ENCODE measurements around the gene EEF1AKMT3. TPM values are rescaled to one million over a fixed set of nuclear protein-coding genes. Genes with fewer than 3 reads are reported as not detected.
"Not testable (repeated sequence)": the region's sequence is repeated elsewhere in the genome, so short reads cannot be mapped to it uniquely, and the experiment has no call there.

Gene EEF1AKMT3
- total RNA-seq, 1 experiment from 2014 or later: 5.0 TPM

- H3K4me2 ChIP-seq (ENCODE audit: low read length); intact Hi-C loops (cut with micrococcal nuclease); H3K9me2 ChIP-seq (ENCODE audit: insufficient read depth); H3K4me1 ChIP-seq (ENCODE audit: control insufficient read depth in 1 of 2, insufficient read depth in 2 of 2, low read length in 2 of 2); H3K9ac ChIP-seq (ENCODE audit: low read length); H4K20me1 ChIP-seq (ENCODE audit: insufficient read depth); H3K36me3 ChIP-seq (ENCODE audit: control insufficient read depth in 1 of 2, insufficient read depth in 2 of 2, low read length in 2 of 2); DNase-seq (ENCODE audit: low read depth, low spot score); POLR2A ChIA-PET; H3K79me2 ChIP-seq (ENCODE audit: insufficient read depth, low read length); BruUV-seq (replicated peaks); H3K4me3 ChIP-seq (replicated peaks in 1 of 2; ENCODE audit: low read depth in 1 of 2, low read length in 2 of 2); ATAC-seq; H3K27me3 ChIP-seq (ENCODE audit: insufficient read depth, low read length); H3K27ac ChIP-seq (ENCODE audit: low read depth, low read length); H3K9me3 ChIP-seq (ENCODE audit: control insufficient read depth in 1 of 2, insufficient read depth in 1 of 2, low read depth in 1 of 2, low read length in 2 of 2); H2AFZ ChIP-seq (ENCODE audit: low read depth, low read length, poor library complexity, severe bottlenecking): not testable (repeated sequence)
- CTCF ChIA-PET: interaction anchor here (1.3 to 1.5 kb wide), 2 partner anchors 15 to 61 kb away, joined by 3 to 6 read pairs; no protein-coding TSS in a partner anchor
- RAD21 ChIA-PET (ENCODE audit: low non-redundant PET in 1 of 2, low total read pairs in 2 of 2, uncharacterized antibody in 2 of 2, unreplicated experiment in 2 of 2): interaction anchor here in 1 of 2 experiments (0.6 kb wide), 1 partner anchor 1070 kb away, joined by 3 read pairs; no protein-coding TSS in a partner anchor
Observed at GRCh38 chr12:57817990-57818331, 45.5 kb downstream of the EEF1AKMT3 start.

- H3K79me2 ChIP-seq (ENCODE audit: insufficient read depth, low read length); BruUV-seq (replicated peaks); H3K9me2 ChIP-seq (ENCODE audit: insufficient read depth); RAD21 ChIA-PET (ENCODE audit: low non-redundant PET in 1 of 2, low total read pairs in 2 of 2, uncharacterized antibody in 2 of 2, unreplicated experiment in 2 of 2); H3K9me3 ChIP-seq (ENCODE audit: control insufficient read depth in 1 of 2, insufficient read depth in 1 of 2, low read depth in 1 of 2, low read length in 2 of 2); H3K4me1 ChIP-seq (ENCODE audit: control insufficient read depth in 1 of 2, insufficient read depth in 2 of 2, low read length in 2 of 2); ATAC-seq; CTCF ChIA-PET; H3K27me3 ChIP-seq (ENCODE audit: insufficient read depth, low read length); POLR2A ChIA-PET; H3K27ac ChIP-seq (ENCODE audit: low read depth, low read length); H4K20me1 ChIP-seq (ENCODE audit: insufficient read depth); DNase-seq (ENCODE audit: low read depth, low spot score); H3K9ac ChIP-seq (ENCODE audit: low read length); H3K4me3 ChIP-seq (replicated peaks in 1 of 2; ENCODE audit: low read depth in 1 of 2, low read length in 2 of 2); intact Hi-C loops (cut with micrococcal nuclease); H3K4me2 ChIP-seq (ENCODE audit: low read length); H2AFZ ChIP-seq (ENCODE audit: low read depth, low read length, poor library complexity, severe bottlenecking): not testable (repeated sequence)
- peaks cover 9 to 16% of the 10 kb centered on the region in 2 experiments; a peak in 3 of 4 replicates for H3K36me3 ChIP-seq (ENCODE audit: control insufficient read depth in 1 of 2, insufficient read depth in 2 of 2, low read length in 2 of 2)
Observed at GRCh38 chr12:57820119-57820518, 47.7 kb downstream of the EEF1AKMT3 start.

- H3K79me2 ChIP-seq (ENCODE audit: insufficient read depth, low read length); H3K4me2 ChIP-seq (ENCODE audit: low read length); H2AFZ ChIP-seq (ENCODE audit: low read depth, low read length, poor library complexity, severe bottlenecking); intact Hi-C loops (cut with micrococcal nuclease); POLR2A ChIA-PET; RAD21 ChIA-PET (ENCODE audit: low non-redundant PET in 1 of 2, low total read pairs in 2 of 2, uncharacterized antibody in 2 of 2, unreplicated experiment in 2 of 2); H3K27me3 ChIP-seq (ENCODE audit: insufficient read depth, low read length); H3K9me2 ChIP-seq (ENCODE audit: insufficient read depth); H3K4me1 ChIP-seq (ENCODE audit: control insufficient read depth in 1 of 2, insufficient read depth in 2 of 2, low read length in 2 of 2); CTCF ChIA-PET; H3K27ac ChIP-seq (ENCODE audit: low read depth, low read length); H3K9me3 ChIP-seq (ENCODE audit: control insufficient read depth in 1 of 2, insufficient read depth in 1 of 2, low read depth in 1 of 2, low read length in 2 of 2); H3K4me3 ChIP-seq (replicated peaks in 1 of 2; ENCODE audit: low read depth in 1 of 2, low read length in 2 of 2); DNase-seq (ENCODE audit: low read depth, low spot score); H3K9ac ChIP-seq (ENCODE audit: low read length); ATAC-seq; BruUV-seq (replicated peaks); H4K20me1 ChIP-seq (ENCODE audit: insufficient read depth): not testable (repeated sequence)
- peaks cover 9 to 23% of the 10 kb centered on the region in 2 experiments; a peak in 3 of 4 replicates for H3K36me3 ChIP-seq (ENCODE audit: control insufficient read depth in 1 of 2, insufficient read depth in 2 of 2, low read length in 2 of 2)
Observed at GRCh38 chr12:57821015-57821414, 48.6 kb downstream of the EEF1AKMT3 start.

Measured in HCT116 (cell line).